Psoas muscle (tissue), 8 donors: ENCODE results near the gene TAF10. TPM values are rescaled to one million over a fixed set of nuclear protein-coding genes. Genes with fewer than 3 reads are reported as not detected.
A peak's percentile ranks its signal among the peaks of the same experiment; 100 is the strongest.

Source experiments
- ATAC-seq, 4 donors: fragments of 200-7000 bp; cut with Tn5 transposase; one replicate each; pipeline ENCODE4 v1.9.1; 2020; ENCODE audit warnings: moderate library complexity in 3 of 4, mild to moderate bottlenecking in 2 of 4
- DNase-seq, 2 donors: peaks; one replicate each; pipeline ENCODE4 v3.0.0-alpha.2; 2020
- H3K27ac ChIP-seq: fragments of 200-600 bp; one replicate; pipeline ENCODE4 v1.8.0; 2022
- H3K27me3 ChIP-seq, 3 donors: fragments of 200-600 bp in 1 of 3; one replicate each; pipeline versions ENCODE4 v1.6.1 to v1.8.0; 2013 to 2022; ENCODE audit warnings: low read length in 2 of 3, mild to moderate bottlenecking in 2 of 3, moderate library complexity in 1 of 3; ENCODE audit not compliant: insufficient read depth in 3 of 3
- H3K36me3 ChIP-seq, 2 donors: fragments of 200-600 bp in 1 of 2; one replicate each; pipeline versions ENCODE4 v1.6.1 to v1.8.0; 2013 to 2022; ENCODE audit warnings: low read depth in 1 of 2, mild to moderate bottlenecking in 1 of 2, moderate library complexity in 1 of 2; ENCODE audit not compliant: insufficient read depth in 1 of 2
- H3K4me1 ChIP-seq: fragments of 200-600 bp; one replicate; pipeline ENCODE4 v1.8.0; 2022
- H3K4me3 ChIP-seq: fragments of 200-600 bp; one replicate; pipeline ENCODE4 v1.8.0; 2022; ENCODE audit warnings: mild to moderate bottlenecking
- H3K9me3 ChIP-seq: fragments of 200-600 bp; one replicate; pipeline ENCODE4 v1.8.0; 2022
- CTCF ChIP-seq: fragments of 200-600 bp; IDR thresholded peaks from one replicate; pipeline ENCODE4 v1.8.0; 2022; ENCODE audit warnings: antibody characterized with exemption
- WGBS, 3 donors: extraction: QIAGEN DNeasy Blood & Tissue Kit; methylation state at CpG; one replicate each; pipeline versions ENCODE4 v1.1.6 to v1.1.7; 2013; 5-methylcytosine and 5-hydroxymethylcytosine counted together
- intact Hi-C, 2 donors: fragments of 100-400 bp; cut with DNase I; formaldehyde crosslinking; loops; one replicate each; pipeline versions ENCODE4 v1.11.0 to v1.14.2; 2022
- polyA plus RNA-seq, 3 donors: library from polyadenylated mRNA; stranded (reverse); fragments of 200-250 nt; gene quantifications; one replicate each; pipeline ENCODE4 v1.2.3, GENCODE V29; 2013
- total RNA-seq, 4 donors: library from RNA; stranded (reverse); fragmentation: NEBNext Ultra II Directional in 2 of 4; extraction: Animal tissue kit (Norgen Biotek cat#: 25700) in 2 of 4; gene quantifications; one replicate each; pipeline versions ENCODE4 v1.2.1 to v1.2.4, GENCODE V29; 2021 to 2023
- donor health status: healthy with polysubstance abuse.
- donor health status: DM: no; HTN: no; CAD: no; lungs with moderate emphysema.
- donor health status: Bipolar disorder and iron deficiency.
- donor health status: healthy.
- donor health status: DM: yes; HTN: yes; CAD: no.
- donor health status: DM: no; HTN: no; CAD: no.
- donor health status: DM: no; HTN: no; CAD: no.
- donor health status: DM: yes; HTN: yes; CAD: no.

Gene TAF10
- total and polyA plus RNA-seq, 7 donors: 67.0 to 119 (median 80.3) TPM

- no peak overlapping the region for H3K4me3 ChIP-seq
- no peak for ATAC-seq
- intact Hi-C loops: no loop called here
- WGBS, 3 donors: 54 to 69% (median 62%) methylated on average over 2 of the region's 2 CpGs
- no peaks in the 10 kb centered on the region for H3K4me1 ChIP-seq
- H3K36me3 ChIP-seq: peaks cover 0 to 27% of the 10 kb centered on the region in 2 donors
- H3K27me3 ChIP-seq: no peaks in the 10 kb centered on the region
- H3K9me3 ChIP-seq: no peaks in the 10 kb centered on the region
- DNase-seq: no peak
- no peak overlapping the region for H3K27ac ChIP-seq
- TF ChIP-seq CTCF: no peak
These were observed 15.8 kb upstream of the TAF10 start for GRCh38 chr11:6627762-6628241.

- intact Hi-C loops: no loop called here
- no peak overlapping the region for H3K4me3 ChIP-seq
- H3K27me3 ChIP-seq: no peaks in the 10 kb centered on the region
- H3K4me1 ChIP-seq: no peaks in the 10 kb centered on the region
- 62 to 71% (median 64%) methylated on average over 19 of the region's 19 CpGs for WGBS, 3 donors
- no peaks in the 10 kb centered on the region for H3K9me3 ChIP-seq
- ATAC-seq (no peak), DNase-seq (no peak)
- no peak for TF ChIP-seq CTCF
- H3K27ac ChIP-seq: no peak overlapping the region
- peaks cover 0 to 22% of the 10 kb centered on the region in 2 donors for H3K36me3 ChIP-seq
These were observed 15.2 kb upstream of the TAF10 start for GRCh38 chr11:6626971-6627761.

GRCh38 chr11:6625832-6626420, 13.9 kb upstream of the TAF10 start:
- intact Hi-C loops: no loop called here
- TF ChIP-seq CTCF: no peak
- no peaks in the 10 kb centered on the region for H3K4me1 ChIP-seq
- WGBS, 3 donors: 89 to 93% (median 89%) methylated on average over 17 of the region's 17 CpGs
- H3K27ac ChIP-seq: no peak overlapping the region
- peaks cover 0 to 22% of the 10 kb centered on the region in 2 donors for H3K36me3 ChIP-seq
- no peaks in the 10 kb centered on the region for H3K9me3 ChIP-seq
- ATAC-seq (no peak), DNase-seq (peak in 1 of 2 donors; percentile 50)
- H3K4me3 ChIP-seq: no peak overlapping the region
- no peaks in the 10 kb centered on the region for H3K27me3 ChIP-seq

GRCh38 chr11:6625156-6625831, 13.3 kb upstream of the TAF10 start:
- H3K27ac ChIP-seq: no peak overlapping the region
- ATAC-seq (no peak), DNase-seq (no peak)
- no peaks in the 10 kb centered on the region for H3K4me1 ChIP-seq
- no peaks in the 10 kb centered on the region for H3K9me3 ChIP-seq
- H3K27me3 ChIP-seq: no peaks in the 10 kb centered on the region
- intact Hi-C loops: no loop called here
- WGBS, 3 donors: 60 to 84% (median 78%) methylated on average over 12 of the region's 12 CpGs
- peaks cover 0 to 22% of the 10 kb centered on the region in 2 donors for H3K36me3 ChIP-seq
- no peak overlapping the region for H3K4me3 ChIP-seq
- TF ChIP-seq CTCF: no peak
